B cell (primary cell): ENCODE results near the gene GPR61. TPM values are rescaled to one million over a fixed set of nuclear protein-coding genes. Genes with fewer than 3 reads are reported as not detected.
A peak's percentile ranks its signal among the peaks of the same experiment; 100 is the strongest.

ENCODE experiments used
- ATAC-seq: fragments of 200-7000 bp; cut with Tn5 transposase; one replicate; pipeline ENCODE4 v1.10.0; 2021; ENCODE audit warnings: low read depth, mild to moderate bottlenecking, moderate number of reproducible peaks, moderate library complexity
- CTCF ChIA-PET: fragments of 350-600 bp; sonication (Branson Sonifier 250); formaldehyde crosslinking; loops from one replicate; lab custom pipeline; 2021; ENCODE audit warnings: antibody characterized with exemption, inconsistent platforms; lab: Charles Lee
- POLR2A ChIA-PET: fragments of 350-600 bp; sonication (Branson Sonifier 250); formaldehyde crosslinking; loops from one replicate; lab custom pipeline; 2021; ENCODE audit warnings: antibody characterized with exemption; lab: Charles Lee
- DNase-seq: peaks from one replicate; pipeline ENCODE4 v3.0.0; 2013
- H2AFZ ChIP-seq: 2 replicates; pipeline ENCODE4 v1.6.1; 2012; ENCODE audit warnings: mild to moderate bottlenecking, low read depth, low read length; ENCODE audit not compliant: insufficient read depth, poor library complexity, severe bottlenecking
- H3K27ac ChIP-seq, 2 donors: 1 replicate in 1 of 2; 2 replicates in 1 of 2; pipeline ENCODE4 v1.5.1; 2012 to 2013; ENCODE audit warnings: low read length in 2 of 2, mild to moderate bottlenecking in 2 of 2, moderate library complexity in 1 of 2
- H3K27me3 ChIP-seq, 4 experiments: fragments of 200-600 bp in 1 of 4; sonication (generic) in 1 of 4; replicated peaks in 1 of 4; 1 replicate in 2 of 4; 2 replicates in 2 of 4; pipeline versions ENCODE4 v1.6.1 to v1.7.0; 2013 to 2016; ENCODE audit warnings: low read length in 3 of 4, mild to moderate bottlenecking in 2 of 4, mixed read lengths in 1 of 4, moderate library complexity in 1 of 4; ENCODE audit not compliant: insufficient read depth in 4 of 4, control insufficient read depth in 3 of 4; ENCODE audit errors: control extremely low read depth in 1 of 4
- H3K36me3 ChIP-seq, 2 experiments: replicated peaks in 1 of 2; 1 replicate in 1 of 2; 2 replicates in 1 of 2; pipeline versions ENCODE4 v1.6.1 to v1.7.1; 2013; ENCODE audit warnings: low read length in 1 of 2; ENCODE audit not compliant: insufficient read depth in 2 of 2, control insufficient read depth in 1 of 2; ENCODE audit errors: control extremely low read depth in 1 of 2, extremely low read depth in 1 of 2
- H3K4me1 ChIP-seq, 2 donors: fragments of 200-600 bp in 1 of 2; sonication (generic) in 1 of 2; 1 replicate in 1 of 2; 2 replicates in 1 of 2; pipeline versions ENCODE4 v1.5.1 to v1.6.1; 2013 to 2017; ENCODE audit warnings: low read length in 2 of 2; ENCODE audit not compliant: control insufficient read depth in 2 of 2, insufficient read depth in 2 of 2
- H3K4me2 ChIP-seq: replicated peaks from 2 replicates; pipeline ENCODE3; 2012; ENCODE audit warnings: mild to moderate bottlenecking, low read depth, low read length; ENCODE audit not compliant: poor library complexity, severe bottlenecking
- H3K4me3 ChIP-seq, 5 experiments: fragments of 200-600 bp in 1 of 5; sonication (generic) in 1 of 5; 1 replicate in 3 of 5; 2 replicates in 2 of 5; pipeline versions ENCODE4 v1.5.1 to v1.7.0; 2011 to 2016; ENCODE audit warnings: low read length in 4 of 5, mild to moderate bottlenecking in 4 of 5, low read depth in 2 of 5, control low read depth in 1 of 5, moderate library complexity in 1 of 5; ENCODE audit not compliant: insufficient read depth in 1 of 5; ENCODE audit errors: control extremely low read depth in 1 of 5, extremely low read depth in 1 of 5
- H3K79me2 ChIP-seq: fragments of 200-600 bp; sonication (generic); one replicate; pipeline ENCODE4 v1.6.0; 2016; ENCODE audit warnings: low read length; ENCODE audit not compliant: control insufficient read depth, insufficient read depth
- H3K9ac ChIP-seq: fragments of 200-600 bp; sonication (generic); 2 replicates; pipeline ENCODE4 v1.6.1; 2017; ENCODE audit warnings: mild to moderate bottlenecking, low read length, moderate library complexity
- H3K9me3 ChIP-seq, 3 donors: one replicate each; pipeline versions ENCODE4 v1.6.1 to v1.7.1; 2013; ENCODE audit warnings: low read length in 2 of 3; ENCODE audit not compliant: control insufficient read depth in 2 of 3, insufficient read depth in 1 of 3; ENCODE audit errors: control extremely low read depth in 1 of 3
- H4K20me1 ChIP-seq: 2 replicates; pipeline ENCODE4 v1.6.0; 2012; ENCODE audit warnings: mild to moderate bottlenecking, low read length; ENCODE audit not compliant: insufficient read depth, control insufficient read depth, poor library complexity, severe bottlenecking
- H3K27ac Mint-ChIP-seq: one replicate; pipeline ENCODE4 v1.8.0; 2021; ENCODE audit warnings: mixed read lengths
- H3K27me3 Mint-ChIP-seq: one replicate; pipeline ENCODE4 v1.8.0; 2021; ENCODE audit warnings: mixed read lengths
- H3K4me1 Mint-ChIP-seq: one replicate; pipeline ENCODE4 v1.8.0; 2021; ENCODE audit warnings: mixed read lengths
- H3K4me3 Mint-ChIP-seq: one replicate; pipeline ENCODE4 v1.8.0; 2021; ENCODE audit warnings: mixed read lengths
- H3K9me3 Mint-ChIP-seq: one replicate; pipeline ENCODE4 v1.8.0; 2022; ENCODE audit warnings: mixed read lengths; ENCODE audit not compliant: insufficient read depth
- CTCF ChIP-seq: fragments of 200-600 bp; IDR thresholded peaks from one replicate; pipeline ENCODE4 v1.8.0; 2022; ENCODE audit warnings: antibody characterized with exemption, mild to moderate bottlenecking
- EZH2 ChIP-seq: IDR thresholded peaks from 2 replicates; pipeline ENCODE4 v1.6.1; 2012; ENCODE audit warnings: borderline replicate concordance, low read depth, mild to moderate bottlenecking, moderate library complexity, low read length; ENCODE audit not compliant: insufficient read depth, poor library complexity, severe bottlenecking
- WGBS: methylation state at CpG from one replicate; pipeline ENCODE4 v1.1.5; 2013; ENCODE audit warnings: missing lambda C conversion rate; ENCODE audit not compliant: insufficient coverage; 5-methylcytosine and 5-hydroxymethylcytosine counted together
- intact Hi-C: fragments of 100-400 bp; cut with micrococcal nuclease; formaldehyde crosslinking; loops from one replicate; pipeline ENCODE4 v1.10.0; 2022
- polyA plus RNA-seq: library from polyadenylated mRNA; depleted of rRNA; stranded (reverse); fragments of >200 nt; gene quantifications from 2 replicates; pipeline ENCODE4 v1.2.3, GENCODE V29; 2012
- total RNA-seq, 2 donors: library from RNA; stranded (reverse); fragments of 120-200 nt in 1 of 2; gene quantifications; 1 replicate in 1 of 2; 2 replicates in 1 of 2; pipeline versions ENCODE4 v1.2.3 to v1.2.4, GENCODE V29; 2013 to 2022

Gene GPR61
- total and polyA plus RNA-seq, 2 donors (not counting 1 experiment from before 2014, with no cell fraction given): not detected

GRCh38 chr1:109501644-109502363 lies 37.9 kb upstream of the GPR61 start:
- DNase-seq: no peak
- no peaks in the 10 kb centered on the region for H3K27me3 Mint-ChIP-seq
- peaks cover 41% of the 10 kb centered on the region for H4K20me1 ChIP-seq

More at GRCh38 chr1:109501644-109502363, 37.9 kb upstream of the GPR61 start:
- Histone ChIP-seq H3K79me2 (peaks cover 18% of the 10 kb centered on the region), H3K4me2 (peak overlapping the region; percentile 25), H3K9ac (no peak overlapping the region), H2AFZ (no peak overlapping the region), H3K9me3 (no peaks in the 10 kb centered on the region), H3K27ac (no peak overlapping the region), H3K36me3 (peaks cover 0 to 36% of the 10 kb centered on the region in 2 experiments), H3K27me3 (no peaks in the 10 kb centered on the region), H3K4me1 (peaks cover 13 to 14% of the 10 kb centered on the region in 2 donors), H3K4me3 (no peak overlapping the region)
- H3K27ac Mint-ChIP-seq: peak overlapping the region; percentile 3
- H3K4me1 Mint-ChIP-seq: peaks cover 36% of the 10 kb centered on the region
- no peaks in the 10 kb centered on the region for H3K9me3 Mint-ChIP-seq
- intact Hi-C loops: no loop called here
- 70% methylated on average over 4 of the region's 5 CpGs for WGBS
- ChIA-PET POLR2A (no interaction called here), CTCF (interaction anchor here (1.2 to 37.9 kb wide), 4 partner anchors 10 to 30 kb away, joined by 3 to 926 read pairs (median 33); partner anchors contain the start of genes ATXN7L2, CYB561D1 and GPR61)
- H3K4me3 Mint-ChIP-seq: no peak overlapping the region
- TF ChIP-seq CTCF (no peak), EZH2 (no peak)
- ATAC-seq: no peak
